NB4 (cell line): ENCODE measurements around the gene CASP6.

Experiments used
- POLR2A ChIP-seq: IDR thresholded peaks from 2 replicates; pipeline ENCODE4 v1.6.1; 2011; ENCODE audit warnings: mild to moderate bottlenecking; ENCODE audit not compliant: insufficient read length; ENCODE audit errors: extremely low read depth
- TF ChIP-seq, protein P1 (sequence below): IDR thresholded peaks from one replicate; pipeline ENCODE4 v1.5.1; 2012; ENCODE audit warnings: low read depth, low read length
- TF ChIP-seq, protein P2 (sequence below): IDR thresholded peaks from 2 replicates; pipeline ENCODE4 v1.6.1; 2011; ENCODE audit warnings: low read depth, low read length

DNA sequence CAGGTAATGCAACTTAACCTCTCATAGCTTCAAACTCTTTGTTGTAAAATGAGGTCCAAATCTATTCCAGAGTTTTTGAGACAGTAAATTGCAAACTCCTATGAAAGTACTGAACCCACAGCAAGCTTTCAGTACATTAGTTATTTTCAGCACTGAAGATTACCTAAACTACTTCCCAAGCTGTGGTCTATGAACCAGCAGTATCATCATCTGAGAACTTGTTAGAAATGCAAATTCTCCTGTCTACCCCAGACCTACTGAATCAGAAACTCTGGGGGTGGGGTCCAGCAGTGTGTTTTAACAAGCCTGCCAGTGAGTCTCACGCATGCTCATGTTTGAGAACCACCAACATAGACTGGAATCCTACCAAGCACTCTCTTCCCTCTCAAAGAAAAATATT is 5.7 kb upstream of the CASP6 start:
- TF ChIP-seq POLR2A: no peak
- TF ChIP-seq, protein P1, sequence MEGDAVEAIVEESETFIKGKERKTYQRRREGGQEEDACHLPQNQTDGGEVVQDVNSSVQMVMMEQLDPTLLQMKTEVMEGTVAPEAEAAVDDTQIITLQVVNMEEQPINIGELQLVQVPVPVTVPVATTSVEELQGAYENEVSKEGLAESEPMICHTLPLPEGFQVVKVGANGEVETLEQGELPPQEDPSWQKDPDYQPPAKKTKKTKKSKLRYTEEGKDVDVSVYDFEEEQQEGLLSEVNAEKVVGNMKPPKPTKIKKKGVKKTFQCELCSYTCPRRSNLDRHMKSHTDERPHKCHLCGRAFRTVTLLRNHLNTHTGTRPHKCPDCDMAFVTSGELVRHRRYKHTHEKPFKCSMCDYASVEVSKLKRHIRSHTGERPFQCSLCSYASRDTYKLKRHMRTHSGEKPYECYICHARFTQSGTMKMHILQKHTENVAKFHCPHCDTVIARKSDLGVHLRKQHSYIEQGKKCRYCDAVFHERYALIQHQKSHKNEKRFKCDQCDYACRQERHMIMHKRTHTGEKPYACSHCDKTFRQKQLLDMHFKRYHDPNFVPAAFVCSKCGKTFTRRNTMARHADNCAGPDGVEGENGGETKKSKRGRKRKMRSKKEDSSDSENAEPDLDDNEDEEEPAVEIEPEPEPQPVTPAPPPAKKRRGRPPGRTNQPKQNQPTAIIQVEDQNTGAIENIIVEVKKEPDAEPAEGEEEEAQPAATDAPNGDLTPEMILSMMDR: no peak
- TF ChIP-seq, protein P2, sequence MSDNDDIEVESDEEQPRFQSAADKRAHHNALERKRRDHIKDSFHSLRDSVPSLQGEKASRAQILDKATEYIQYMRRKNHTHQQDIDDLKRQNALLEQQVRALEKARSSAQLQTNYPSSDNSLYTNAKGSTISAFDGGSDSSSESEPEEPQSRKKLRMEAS: no peak
